HepG2 (cell line): Measurements from ENCODE around the gene SMARCAD1. TPM values are rescaled to one million over a fixed set of nuclear protein-coding genes. Genes with fewer than 3 reads are reported as not detected.

Experiments used
- CAMTA2 ChIP-seq: sonication (generic); formaldehyde crosslinking; IDR thresholded peaks from 2 replicates; pipeline ENCODE4 v1.4.0; 2020; ENCODE audit warnings: mild to moderate bottlenecking, missing genetic modification reagents, borderline replicate concordance
- ERF ChIP-seq: IDR thresholded peaks from 2 replicates; pipeline ENCODE4 v1.6.1; 2018; ENCODE audit warnings: missing biosample characterization, missing genetic modification reagents
- HMGA1 ChIP-seq: sonication (generic); formaldehyde crosslinking; conservative IDR thresholded peaks from 2 replicates; pipeline ENCODE4 v1.4.0; 2020; ENCODE audit warnings: missing genetic modification reagents
- MNT ChIP-seq: fragments of 450-650 bp; IDR thresholded peaks from 2 replicates; pipeline ENCODE4 v1.6.1; 2016
- MYNN ChIP-seq: sonication (generic); formaldehyde crosslinking; IDR thresholded peaks from 2 replicates; pipeline ENCODE4 v1.4.0; 2020; ENCODE audit warnings: mild to moderate bottlenecking, low read depth, missing genetic modification reagents
- NFKBIZ ChIP-seq: IDR thresholded peaks from 2 replicates; pipeline ENCODE4 v1.6.1; 2018; ENCODE audit warnings: missing genetic modification reagents, missing compliant biosample characterization
- PATZ1 ChIP-seq: sonication (generic); formaldehyde crosslinking; IDR thresholded peaks from 2 replicates; pipeline ENCODE4 v1.4.0; 2020; ENCODE audit warnings: missing genetic modification reagents
- POLR2AphosphoS2 ChIP-seq: IDR thresholded peaks from 2 replicates; pipeline ENCODE4 v1.6.1; 2011; ENCODE audit warnings: low read depth, low read length, improper control_type of control experiment
- REXO4 ChIP-seq: sonication (generic); formaldehyde crosslinking; IDR thresholded peaks from 2 replicates; pipeline ENCODE4 v1.8.0; 2022; ENCODE audit warnings: missing genetic modification reagents, mild to moderate bottlenecking, borderline replicate concordance
- RORA ChIP-seq: sonication (generic); formaldehyde crosslinking; IDR thresholded peaks from 2 replicates; pipeline ENCODE4 v1.5.0; 2020; ENCODE audit warnings: mild to moderate bottlenecking, missing genetic modification reagents, moderate library complexity
- SAP130 ChIP-seq: IDR thresholded peaks from 2 replicates; pipeline ENCODE4 v1.6.1; 2016; ENCODE audit warnings: low read depth
- TGIF2 ChIP-seq: IDR thresholded peaks from 2 replicates; pipeline ENCODE4 v1.6.1; 2016; ENCODE audit warnings: control low read depth, missing compliant biosample characterization
- TSC22D2 ChIP-seq: sonication (generic); formaldehyde crosslinking; IDR thresholded peaks from 2 replicates; pipeline ENCODE4 v1.5.1; 2020; ENCODE audit warnings: missing genetic modification reagents, mild to moderate bottlenecking, borderline replicate concordance
- ZNF160 ChIP-seq: sonication (generic); formaldehyde crosslinking; IDR thresholded peaks from 2 replicates; pipeline ENCODE4 v1.8.0; 2022; ENCODE audit warnings: mild to moderate bottlenecking, inconsistent platforms, missing genetic modification reagents
- ZNF33A ChIP-seq: sonication (generic); formaldehyde crosslinking; IDR thresholded peaks from 2 replicates; pipeline ENCODE4 v1.5.1; 2020; ENCODE audit warnings: missing genetic modification reagents, mild to moderate bottlenecking, moderate library complexity, borderline replicate concordance
- ZNF510 ChIP-seq: sonication (generic); formaldehyde crosslinking; IDR thresholded peaks from 2 replicates; pipeline ENCODE4 v1.4.0; 2020; ENCODE audit warnings: low read depth, mild to moderate bottlenecking, missing genetic modification reagents
- ZNF562 ChIP-seq: sonication (generic); formaldehyde crosslinking; IDR thresholded peaks from 2 replicates; pipeline ENCODE4 v1.8.0; 2022; ENCODE audit warnings: missing genetic modification reagents, borderline replicate concordance
- ZNF879 ChIP-seq: sonication (generic); formaldehyde crosslinking; IDR thresholded peaks from 2 replicates; pipeline ENCODE4 v1.8.1; 2023; ENCODE audit warnings: missing genetic modification reagents
- polyA plus RNA-seq, 8 experiments: library from polyadenylated mRNA; depleted of rRNA in 3 of 8; stranded (reverse) in 7 of 8; unstranded in 1 of 8; fragments of >200 nt; fragmentation: Illumina TruSeq in 4 of 8; extraction: Trizol in 4 of 8; gene quantifications; 2 replicates each; pipeline versions ENCODE4 v1.2.1 to v1.2.3, GENCODE V29; 2011 to 2016; ENCODE audit warnings: low read depth in 4 of 8, missing spikeins in 1 of 8, mixed read lengths in 1 of 8; ENCODE audit not compliant: insufficient read depth in 1 of 8
- total RNA-seq, 5 experiments: library from RNA; depleted of rRNA; stranded (reverse); fragments of >200 nt; fragmentation: Illumina TruSeq; extraction: Trizol; gene quantifications; 2 replicates each; pipeline ENCODE4 v1.2.3, GENCODE V29; 2016; ENCODE audit warnings: low read depth in 1 of 5
- TF ChIP-seq, protein P1 (sequence below): sonication (generic); formaldehyde crosslinking; IDR thresholded peaks from 2 replicates; pipeline ENCODE4 v1.4.0; 2020; ENCODE audit warnings: low read depth, missing genetic modification reagents
- TF ChIP-seq, protein P2 (sequence below): sonication (generic); formaldehyde crosslinking; IDR thresholded peaks from 2 replicates; pipeline ENCODE4 v1.5.0; 2020; ENCODE audit warnings: missing genetic modification reagents
- TF ChIP-seq, protein P3 (sequence below): sonication (generic); formaldehyde crosslinking; conservative IDR thresholded peaks from 2 replicates; pipeline ENCODE4 v1.4.0; 2020; ENCODE audit warnings: missing genetic modification reagents

Gene SMARCAD1
- total and polyA plus RNA-seq, 2 of the 13 experiments (the other 11 are each of a cell fraction or from before 2014, with no cell fraction given) = 18.2 to 35.9 TPM

DNA sequence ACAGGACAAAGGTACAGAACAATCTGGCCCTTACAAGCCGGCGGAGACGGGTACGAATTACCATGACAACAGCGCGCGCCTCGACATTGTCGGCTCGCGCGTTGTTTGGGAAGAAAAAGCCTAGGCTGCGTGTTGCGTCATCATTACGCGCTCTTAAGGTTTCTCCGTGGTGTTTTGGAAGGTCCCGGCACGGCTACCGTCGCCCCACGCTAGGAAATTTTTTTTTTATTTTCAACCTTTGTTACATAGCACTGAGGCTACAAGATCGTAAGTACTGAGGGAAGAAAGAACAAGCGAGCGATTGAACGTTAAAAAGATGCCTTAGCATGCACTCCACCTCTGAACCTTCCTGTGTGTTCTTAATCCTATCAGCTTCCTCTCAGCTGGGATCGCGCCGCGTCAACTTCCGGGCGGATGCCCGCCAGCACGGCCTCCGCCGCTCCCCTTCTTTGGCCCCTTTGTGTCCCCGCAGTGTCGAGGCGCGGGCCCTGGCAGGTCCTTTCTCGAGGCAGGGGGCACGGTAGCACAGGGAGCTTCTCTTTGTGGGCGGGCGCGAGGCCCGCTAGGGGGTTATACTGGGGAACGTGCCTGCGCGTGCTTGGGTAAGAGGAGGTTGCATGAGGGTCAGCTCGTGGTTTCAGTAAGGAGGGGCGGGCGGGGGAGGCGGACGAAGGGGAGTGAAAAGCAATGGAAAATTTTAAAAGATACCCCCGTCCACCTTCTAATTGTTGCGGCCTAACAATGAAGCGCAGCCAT lies at the start of gene SMARCAD1 (continued):
- TF ChIP-seq MNT (no peak), ZNF160 (no peak), ZNF879 (CRISPR knock-in tag) (no peak), SAP130 (CRISPR knock-in tag) (peak; percentile 90), REXO4 (CRISPR knock-in tag) (no peak), TSC22D2 (CRISPR knock-in tag) (peak; percentile 85; the same call in 1 of the 2 replicates), POLR2AphosphoS2 (no peak), PATZ1 (peak; percentile 74), HMGA1 (CRISPR knock-in tag) (no peak), CAMTA2 (CRISPR knock-in tag) (no peak), ERF (peak; percentile 74), MYNN (CRISPR knock-in tag) (no peak), ZNF33A (CRISPR knock-in tag) (no peak), TGIF2 (peak; percentile 75; the same call in 1 of the 2 replicates), ZNF510 (CRISPR knock-in tag) (no peak), NFKBIZ (CRISPR knock-in tag) (0 out of 2 replicates have a peak, but pooled peaks have one; percentile 57), RORA (CRISPR knock-in tag) (no peak), ZNF562 (CRISPR knock-in tag) (peak; percentile 62; the same call in 1 of the 2 replicates)
- TF ChIP-seq, protein P1, sequence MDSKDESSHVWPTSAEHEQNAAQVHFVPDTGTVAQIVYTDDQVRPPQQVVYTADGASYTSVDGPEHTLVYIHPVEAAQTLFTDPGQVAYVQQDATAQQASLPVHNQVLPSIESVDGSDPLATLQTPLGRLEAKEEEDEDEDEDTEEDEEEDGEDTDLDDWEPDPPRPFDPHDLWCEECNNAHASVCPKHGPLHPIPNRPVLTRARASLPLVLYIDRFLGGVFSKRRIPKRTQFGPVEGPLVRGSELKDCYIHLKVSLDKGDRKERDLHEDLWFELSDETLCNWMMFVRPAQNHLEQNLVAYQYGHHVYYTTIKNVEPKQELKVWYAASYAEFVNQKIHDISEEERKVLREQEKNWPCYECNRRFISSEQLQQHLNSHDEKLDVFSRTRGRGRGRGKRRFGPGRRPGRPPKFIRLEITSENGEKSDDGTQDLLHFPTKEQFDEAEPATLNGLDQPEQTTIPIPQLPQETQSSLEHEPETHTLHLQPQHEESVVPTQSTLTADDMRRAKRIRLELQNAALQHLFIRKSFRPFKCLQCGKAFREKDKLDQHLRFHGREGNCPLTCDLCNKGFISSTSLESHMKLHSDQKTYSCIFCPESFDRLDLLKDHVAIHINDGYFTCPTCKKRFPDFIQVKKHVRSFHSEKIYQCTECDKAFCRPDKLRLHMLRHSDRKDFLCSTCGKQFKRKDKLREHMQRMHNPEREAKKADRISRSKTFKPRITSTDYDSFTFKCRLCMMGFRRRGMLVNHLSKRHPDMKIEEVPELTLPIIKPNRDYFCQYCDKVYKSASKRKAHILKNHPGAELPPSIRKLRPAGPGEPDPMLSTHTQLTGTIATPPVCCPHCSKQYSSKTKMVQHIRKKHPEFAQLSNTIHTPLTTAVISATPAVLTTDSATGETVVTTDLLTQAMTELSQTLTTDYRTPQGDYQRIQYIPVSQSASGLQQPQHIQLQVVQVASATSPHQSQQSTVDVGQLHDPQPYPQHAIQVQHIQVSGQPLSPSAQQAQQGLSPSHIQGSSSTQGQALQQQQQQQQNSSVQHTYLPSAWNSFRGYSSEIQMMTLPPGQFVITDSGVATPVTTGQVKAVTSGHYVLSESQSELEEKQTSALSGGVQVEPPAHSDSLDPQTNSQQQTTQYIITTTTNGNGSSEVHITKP = peak; percentile 84
- TF ChIP-seq, protein P2, sequence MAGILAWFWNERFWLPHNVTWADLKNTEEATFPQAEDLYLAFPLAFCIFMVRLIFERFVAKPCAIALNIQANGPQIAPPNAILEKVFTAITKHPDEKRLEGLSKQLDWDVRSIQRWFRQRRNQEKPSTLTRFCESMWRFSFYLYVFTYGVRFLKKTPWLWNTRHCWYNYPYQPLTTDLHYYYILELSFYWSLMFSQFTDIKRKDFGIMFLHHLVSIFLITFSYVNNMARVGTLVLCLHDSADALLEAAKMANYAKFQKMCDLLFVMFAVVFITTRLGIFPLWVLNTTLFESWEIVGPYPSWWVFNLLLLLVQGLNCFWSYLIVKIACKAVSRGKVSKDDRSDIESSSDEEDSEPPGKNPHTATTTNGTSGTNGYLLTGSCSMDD (CRISPR knock-in tag) = no peak
- TF ChIP-seq, protein P3, sequence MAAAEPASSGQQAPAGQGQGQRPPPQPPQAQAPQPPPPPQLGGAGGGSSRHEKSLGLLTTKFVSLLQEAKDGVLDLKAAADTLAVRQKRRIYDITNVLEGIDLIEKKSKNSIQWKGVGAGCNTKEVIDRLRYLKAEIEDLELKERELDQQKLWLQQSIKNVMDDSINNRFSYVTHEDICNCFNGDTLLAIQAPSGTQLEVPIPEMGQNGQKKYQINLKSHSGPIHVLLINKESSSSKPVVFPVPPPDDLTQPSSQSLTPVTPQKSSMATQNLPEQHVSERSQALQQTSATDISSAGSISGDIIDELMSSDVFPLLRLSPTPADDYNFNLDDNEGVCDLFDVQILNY (CRISPR knock-in tag) = peak; percentile 64
